Activated naive CD8-positive, alpha-beta T cell (primary cell): ENCODE measurements around the gene CHCHD6.

Source experiments
- H3K27ac Mint-ChIP-seq: one replicate; pipeline ENCODE4 v1.8.0; 2021; ENCODE audit warnings: mixed read lengths
- H3K27me3 Mint-ChIP-seq: one replicate; pipeline ENCODE4 v1.8.0; 2021; ENCODE audit warnings: mixed read lengths
- H3K36me3 Mint-ChIP-seq: one replicate; pipeline ENCODE4 v1.8.0; 2021; ENCODE audit warnings: mixed read lengths
- H3K4me1 Mint-ChIP-seq: one replicate; pipeline ENCODE4 v1.8.0; 2021; ENCODE audit warnings: low read depth, mixed read lengths
- H3K4me3 Mint-ChIP-seq: one replicate; pipeline ENCODE4 v1.8.0; 2021; ENCODE audit warnings: mild to moderate bottlenecking, mixed read lengths
- H3K9me3 Mint-ChIP-seq: one replicate; pipeline ENCODE4 v1.8.0; 2021; ENCODE audit warnings: low read depth, mixed read lengths

CHCHD6 gene

GRCh38 chr3:126850370-126851085, 146.5 kb downstream of the CHCHD6 start:
- H3K27me3 Mint-ChIP-seq: no peaks in the 10 kb centered on the region
- H3K36me3 Mint-ChIP-seq: peaks cover 13% of the 10 kb centered on the region
- no peak overlapping the region for H3K27ac Mint-ChIP-seq
- no peaks in the 10 kb centered on the region for H3K4me1 Mint-ChIP-seq
- no peak overlapping the region for H3K4me3 Mint-ChIP-seq
- no peaks in the 10 kb centered on the region for H3K9me3 Mint-ChIP-seq

GRCh38 chr3:126851382-126851781, 147.3 kb downstream of the CHCHD6 start:
- H3K4me1 Mint-ChIP-seq: no peaks in the 10 kb centered on the region
- no peaks in the 10 kb centered on the region for H3K27me3 Mint-ChIP-seq
- H3K36me3 Mint-ChIP-seq: peaks cover 13% of the 10 kb centered on the region
- no peaks in the 10 kb centered on the region for H3K9me3 Mint-ChIP-seq
- H3K4me3 Mint-ChIP-seq: no peak overlapping the region
- H3K27ac Mint-ChIP-seq: no peak overlapping the region

- Mint-ChIP-seq H3K27ac (no peak overlapping the region), H3K4me3 (no peak overlapping the region), H3K27me3 (no peaks in the 10 kb centered on the region), H3K36me3 (peaks cover 13% of the 10 kb centered on the region), H3K4me1 (no peaks in the 10 kb centered on the region), H3K9me3 (no peaks in the 10 kb centered on the region)
Observed at GRCh38 chr3:126851934-126852333, 147.9 kb downstream of the CHCHD6 start.

- H3K4me3 Mint-ChIP-seq: no peak overlapping the region
- no peaks in the 10 kb centered on the region for H3K4me1 Mint-ChIP-seq
- H3K36me3 Mint-ChIP-seq: peaks cover 15% of the 10 kb centered on the region
- no peaks in the 10 kb centered on the region for H3K9me3 Mint-ChIP-seq
- no peaks in the 10 kb centered on the region for H3K27me3 Mint-ChIP-seq
- H3K27ac Mint-ChIP-seq: no peak overlapping the region
Observed at GRCh38 chr3:126852511-126852910, 148.5 kb downstream of the CHCHD6 start.

- Mint-ChIP-seq H3K4me3 (no peak overlapping the region), H3K27me3 (no peaks in the 10 kb centered on the region), H3K27ac (no peak overlapping the region), H3K9me3 (no peaks in the 10 kb centered on the region), H3K36me3 (peaks cover 17% of the 10 kb centered on the region), H3K4me1 (no peaks in the 10 kb centered on the region)
Observed at GRCh38 chr3:126854666-126855065, 150.6 kb downstream of the CHCHD6 start.

GRCh38 chr3:126855374-126855773, 151.3 kb downstream of the CHCHD6 start:
- H3K9me3 Mint-ChIP-seq: no peaks in the 10 kb centered on the region
- no peaks in the 10 kb centered on the region for H3K4me1 Mint-ChIP-seq
- peaks cover 17% of the 10 kb centered on the region for H3K36me3 Mint-ChIP-seq
- no peak overlapping the region for H3K27ac Mint-ChIP-seq
- no peak overlapping the region for H3K4me3 Mint-ChIP-seq
- H3K27me3 Mint-ChIP-seq: no peaks in the 10 kb centered on the region

GRCh38 chr3:126857928-126858327, 153.9 kb downstream of the CHCHD6 start:
- Mint-ChIP-seq H3K9me3 (no peaks in the 10 kb centered on the region), H3K4me3 (no peak overlapping the region), H3K27ac (no peak overlapping the region), H3K27me3 (no peaks in the 10 kb centered on the region), H3K4me1 (no peaks in the 10 kb centered on the region), H3K36me3 (peaks cover 16% of the 10 kb centered on the region)

GRCh38 chr3:126858401-126858800, 154.4 kb downstream of the CHCHD6 start:
- Mint-ChIP-seq H3K4me1 (no peaks in the 10 kb centered on the region), H3K27ac (no peak overlapping the region), H3K27me3 (no peaks in the 10 kb centered on the region), H3K4me3 (no peak overlapping the region), H3K9me3 (no peaks in the 10 kb centered on the region), H3K36me3 (peaks cover 16% of the 10 kb centered on the region)

GRCh38 chr3:126858887-126859286, 154.8 kb downstream of the CHCHD6 start:
- H3K27ac Mint-ChIP-seq: no peak overlapping the region

GRCh38 chr3:126859415-126860246, 155.6 kb downstream of the CHCHD6 start:
- Mint-ChIP-seq H3K4me1 (no peaks in the 10 kb centered on the region), H3K27me3 (no peaks in the 10 kb centered on the region), H3K27ac (no peak overlapping the region), H3K4me3 (no peak overlapping the region), H3K36me3 (peaks cover 10% of the 10 kb centered on the region), H3K9me3 (no peaks in the 10 kb centered on the region)

More at GRCh38 chr3:126858887-126859286, 154.8 kb downstream of the CHCHD6 start:
- peaks cover 16% of the 10 kb centered on the region for H3K36me3 Mint-ChIP-seq
- H3K4me3 Mint-ChIP-seq: no peak overlapping the region
- no peaks in the 10 kb centered on the region for H3K27me3 Mint-ChIP-seq
- H3K4me1 Mint-ChIP-seq: no peaks in the 10 kb centered on the region
- H3K9me3 Mint-ChIP-seq: no peaks in the 10 kb centered on the region

GRCh38 chr3:126865736-126866135, 161.7 kb downstream of the CHCHD6 start:
- Mint-ChIP-seq H3K36me3 (peaks cover 11% of the 10 kb centered on the region), H3K4me3 (no peak overlapping the region), H3K9me3 (no peaks in the 10 kb centered on the region), H3K27me3 (no peaks in the 10 kb centered on the region), H3K4me1 (no peaks in the 10 kb centered on the region), H3K27ac (no peak overlapping the region)

- Mint-ChIP-seq H3K9me3 (no peaks in the 10 kb centered on the region), H3K27ac (no peak overlapping the region), H3K4me1 (no peaks in the 10 kb centered on the region), H3K36me3 (peaks cover 11% of the 10 kb centered on the region), H3K4me3 (no peak overlapping the region), H3K27me3 (no peaks in the 10 kb centered on the region)
Observed at GRCh38 chr3:126866175-126866759, 162.2 kb downstream of the CHCHD6 start.

- Mint-ChIP-seq H3K36me3 (peaks cover 15% of the 10 kb centered on the region), H3K4me3 (no peak overlapping the region), H3K9me3 (no peaks in the 10 kb centered on the region), H3K27ac (no peak overlapping the region), H3K4me1 (no peaks in the 10 kb centered on the region), H3K27me3 (no peaks in the 10 kb centered on the region)
Observed at GRCh38 chr3:126867190-126867862, 163.3 kb downstream of the CHCHD6 start.

GRCh38 chr3:126867863-126868200, 163.8 kb downstream of the CHCHD6 start:
- no peak overlapping the region for H3K27ac Mint-ChIP-seq
- H3K36me3 Mint-ChIP-seq: peaks cover 17% of the 10 kb centered on the region
- no peaks in the 10 kb centered on the region for H3K27me3 Mint-ChIP-seq
- H3K4me3 Mint-ChIP-seq: no peak overlapping the region
- no peaks in the 10 kb centered on the region for H3K9me3 Mint-ChIP-seq
- H3K4me1 Mint-ChIP-seq: no peaks in the 10 kb centered on the region
